Subcutaneous adipose tissue (tissue), 4 donors: ENCODE data around the gene CNDP2. TPM values are rescaled to one million over a fixed set of nuclear protein-coding genes. Genes with fewer than 3 reads are reported as not detected.

Source experiments
- CTCF ChIP-seq: fragments of 450-650 bp; IDR thresholded peaks from one replicate; pipeline ENCODE4 v1.5.1; 2016; ENCODE audit warnings: low read depth, mild to moderate bottlenecking, control low read depth, antibody characterized with exemption, moderate library complexity
- total RNA-seq, 4 donors: library from RNA; depleted of rRNA; stranded (reverse); fragments of >200 nt; gene quantifications; one replicate each; pipeline ENCODE4 v1.1.0, GENCODE V29; 2016

Gene CNDP2
- total RNA-seq, 4 donors from 2014 or later: 83.8 to 160 (median 106) TPM

DNA sequence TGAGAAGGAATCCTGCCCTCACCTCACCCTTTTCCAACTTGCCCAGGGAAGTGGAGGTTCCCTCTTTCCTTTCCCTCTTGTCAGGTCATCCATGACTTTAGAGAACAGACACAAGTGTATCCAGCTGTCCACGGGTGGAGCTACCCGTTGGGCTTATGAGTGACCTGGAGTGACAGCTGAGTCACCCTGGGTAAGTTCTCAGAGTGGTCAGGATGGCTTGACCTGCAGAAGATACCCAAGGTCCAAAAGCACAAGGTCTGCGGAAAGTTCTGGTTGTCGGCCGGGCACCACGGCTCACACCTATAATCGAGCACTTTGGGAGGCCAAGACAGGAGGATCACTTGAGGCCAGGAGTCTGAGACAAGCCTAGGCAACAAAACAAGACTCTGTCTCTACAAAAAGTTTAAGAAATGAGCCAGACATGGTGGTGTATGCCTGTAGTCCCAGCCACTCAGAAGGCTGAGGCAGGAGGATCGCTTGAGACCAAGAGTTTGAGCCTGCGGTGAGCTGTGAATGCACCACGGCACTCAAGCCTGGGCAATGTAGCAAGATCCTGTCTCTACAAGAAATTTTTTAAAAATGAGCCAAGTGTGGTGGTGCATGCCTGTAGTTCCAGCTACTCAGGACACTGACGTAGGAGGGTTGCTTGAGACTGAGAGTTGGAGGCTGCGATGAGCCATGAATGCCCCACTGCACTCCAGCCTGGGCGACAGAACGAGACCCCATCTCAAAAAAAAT lies 24.1 kb downstream of the CNDP2 start:
- TF ChIP-seq CTCF: no peak

GRCh38 chr18:74521068-74521725 lies 25.0 kb downstream of the CNDP2 start:
- TF ChIP-seq CTCF: no peak

DNA sequence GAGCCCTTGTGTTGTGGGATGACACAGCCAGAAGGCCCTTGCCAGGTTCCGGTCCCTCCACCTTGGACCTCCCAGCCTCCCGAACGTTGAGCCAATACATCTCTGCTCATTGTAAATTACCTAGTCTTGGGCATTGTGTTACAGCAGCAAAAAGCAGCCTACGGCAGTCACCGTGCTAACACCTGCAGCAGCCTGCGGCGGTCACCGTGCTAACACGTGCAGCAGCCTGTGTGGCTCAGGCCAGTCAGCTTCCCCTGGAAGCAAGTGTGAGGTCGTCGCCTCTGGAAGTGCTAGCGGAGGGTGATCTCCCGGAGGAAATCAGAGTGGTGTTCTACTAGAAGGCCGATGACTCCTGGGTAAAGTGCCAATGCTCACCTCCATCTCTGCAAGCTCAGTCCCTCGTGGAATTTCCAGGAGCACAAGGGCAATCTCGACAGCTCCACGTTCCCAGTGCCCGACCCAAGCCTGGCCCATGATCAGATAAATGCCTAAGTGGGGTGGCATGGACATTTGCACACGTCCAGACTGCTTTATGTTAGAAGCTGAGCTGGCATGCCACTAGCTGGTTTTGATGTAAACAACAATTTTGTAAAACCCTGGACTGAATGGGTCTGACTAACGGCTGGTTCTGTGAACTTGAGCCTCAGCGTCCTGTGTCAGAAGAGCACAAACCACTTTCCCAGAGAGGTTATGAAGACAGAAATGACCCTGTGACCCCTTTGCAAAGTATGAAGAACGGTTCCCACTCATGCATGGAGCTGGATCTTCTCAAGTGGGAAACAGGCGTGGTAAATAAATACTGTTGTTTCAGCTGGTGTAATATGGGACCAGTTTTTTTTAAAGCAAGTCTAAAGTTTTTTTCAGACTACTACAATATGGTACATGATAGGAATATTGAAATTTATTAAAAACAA lies 26.7 kb downstream of the CNDP2 start:
- no peak for TF ChIP-seq CTCF

DNA sequence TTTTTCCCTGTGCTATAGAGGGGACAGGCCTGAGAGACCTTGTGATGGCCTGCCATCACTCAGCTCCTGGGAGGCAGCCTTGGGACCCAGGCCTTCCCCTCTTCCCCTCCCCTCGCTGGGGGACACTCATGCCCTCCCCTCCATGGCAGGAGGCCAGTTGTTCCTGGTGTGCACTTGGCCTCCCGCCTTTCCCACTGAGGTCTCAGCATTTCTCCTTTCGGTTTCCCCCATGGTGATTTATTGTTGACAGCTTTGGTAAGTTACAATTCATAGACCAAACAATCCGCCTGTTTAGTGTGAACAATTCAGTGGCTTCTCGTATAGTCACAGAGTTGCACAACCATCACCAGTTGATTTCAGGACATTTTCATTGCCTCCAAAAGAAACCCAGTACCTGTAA lies 27.9 kb downstream of the CNDP2 start:
- no peak for TF ChIP-seq CTCF

- no peak for TF ChIP-seq CTCF
These were observed 29.6 kb downstream of the CNDP2 start for GRCh38 chr18:74525741-74526140.

- no peak for TF ChIP-seq CTCF
These were observed 30.3 kb downstream of the CNDP2 start for GRCh38 chr18:74526488-74526887.

- TF ChIP-seq CTCF: no peak
These were observed 32.3 kb downstream of the CNDP2 start for GRCh38 chr18:74528478-74528877.
